IPS DF 4.7 (cell line): Measurements from ENCODE around the gene HMCES.
"Not testable (repeated sequence)": the region's sequence is repeated elsewhere in the genome, so short reads cannot be mapped to it uniquely, and the experiment has no call there.

Experiments
- DNase-seq: peaks from one replicate; pipeline ENCODE4 v3.0.0-alpha.2; 2013; ENCODE audit warnings: low spot score; ENCODE audit errors: extremely low read depth

The HMCES gene

GRCh38 chr3:129257609-129258008 lies 21.1 kb upstream of the HMCES start:
- DNase-seq = no peak

GRCh38 chr3:129259612-129260477 lies 18.8 kb upstream of the HMCES start:
- DNase-seq = no peak

- no peak for DNase-seq
Measured at GRCh38 chr3:129260606-129261005, 18.1 kb upstream of the HMCES start.

- DNase-seq = no peak
Measured at GRCh38 chr3:129261894-129262293, 16.8 kb upstream of the HMCES start.

- no peak for DNase-seq
Measured at GRCh38 chr3:129263161-129263910, 15.3 kb upstream of the HMCES start.

GRCh38 chr3:129264994-129265393 lies 13.7 kb upstream of the HMCES start:
- DNase-seq = not testable (repeated sequence)

GRCh38 chr3:129266651-129267050 lies 12.0 kb upstream of the HMCES start:
- no peak for DNase-seq

GRCh38 chr3:129268396-129268795 lies 10.3 kb upstream of the HMCES start:
- no peak for DNase-seq

- DNase-seq = no peak
Measured at GRCh38 chr3:129271674-129272073, 7.0 kb upstream of the HMCES start.

- no peak for DNase-seq
Measured at GRCh38 chr3:129276385-129276784, 2.3 kb upstream of the HMCES start.

GRCh38 chr3:129277829-129278271 lies 820 bp upstream of the HMCES start:
- no peak for DNase-seq

- DNase-seq = no peak
Measured at GRCh38 chr3:129278966-129279906, 566 bp downstream of the HMCES start.

- DNase-seq = no peak
Measured at GRCh38 chr3:129280183-129280582, 1.5 kb downstream of the HMCES start.

GRCh38 chr3:129281726-129282125 lies 3.1 kb downstream of the HMCES start:
- DNase-seq = no peak

GRCh38 chr3:129282727-129283327 lies 4.2 kb downstream of the HMCES start:
- no peak for DNase-seq

- no peak for DNase-seq
Measured at GRCh38 chr3:129286081-129286480, 7.4 kb downstream of the HMCES start.

GRCh38 chr3:129288446-129288845 lies 9.8 kb downstream of the HMCES start:
- DNase-seq = no peak

- no peak for DNase-seq
Measured at GRCh38 chr3:129289201-129289921, 10.7 kb downstream of the HMCES start.

- no peak for DNase-seq
Measured at GRCh38 chr3:129291236-129291886, 12.7 kb downstream of the HMCES start.

GRCh38 chr3:129295286-129295685 lies 16.6 kb downstream of the HMCES start:
- DNase-seq = no peak
